Esophagus muscularis mucosa (tissue), 4 donors: ENCODE results near the gene ERN2. TPM values are rescaled to one million over a fixed set of nuclear protein-coding genes. Genes with fewer than 3 reads are reported as not detected.
A peak's percentile ranks its signal among the peaks of the same experiment; 100 is the strongest.
"Not testable (repeated sequence)": the region's sequence is repeated elsewhere in the genome, so short reads cannot be mapped to it uniquely, and the experiment has no call there.

Source experiments
- DNase-seq: peaks from one replicate; pipeline ENCODE4 v3.0.0-alpha.2; 2017; ENCODE audit errors: extremely low spot score
- H3K27ac ChIP-seq, 4 donors: fragments of 200-600 bp; sonication (generic); replicated peaks in 1 of 4; 1 replicate in 3 of 4; 2 replicates in 1 of 4; pipeline ENCODE4 v1.5.1; 2016 to 2019; ENCODE audit warnings: mild to moderate bottlenecking in 1 of 4
- H3K27me3 ChIP-seq, 4 donors: fragments of 200-600 bp; sonication (generic); one replicate each; pipeline versions ENCODE4 v1.5.1 to v1.6.0; 2016 to 2019
- H3K36me3 ChIP-seq, 4 donors: fragments of 200-600 bp; sonication (generic); one replicate each; pipeline ENCODE4 v1.5.1; 2016 to 2019
- H3K4me1 ChIP-seq, 4 donors: fragments of 200-600 bp; sonication (generic); one replicate each; pipeline ENCODE4 v1.5.1; 2016 to 2019
- H3K4me3 ChIP-seq, 4 donors: fragments of 200-600 bp; sonication (generic); 1 replicate in 2 of 4; 2 replicates in 2 of 4; pipeline ENCODE4 v1.5.1; 2016 to 2019; ENCODE audit warnings: mild to moderate bottlenecking in 4 of 4, moderate library complexity in 1 of 4
- H3K9me3 ChIP-seq, 4 donors: fragments of 200-600 bp; sonication (generic); 1 replicate in 3 of 4; 2 replicates in 1 of 4; pipeline ENCODE4 v1.5.1; 2016 to 2019
- CTCF ChIP-seq, 3 experiments: fragments of 200-600 bp in 2 of 3; fragments of 450-650 bp in 1 of 3; sonication (generic) in 2 of 3; IDR thresholded peaks; one replicate each; pipeline ENCODE4 v1.5.1; 2017 to 2019; ENCODE audit warnings: antibody characterized with exemption in 3 of 3, mild to moderate bottlenecking in 2 of 3, moderate library complexity in 1 of 3
- EP300 ChIP-seq: sonication (generic); formaldehyde crosslinking; IDR thresholded peaks from one replicate; pipeline ENCODE4 v1.6.1; 2017; ENCODE audit warnings: antibody characterized with exemption
- POLR2A ChIP-seq: fragments of 450-650 bp; IDR thresholded peaks from one replicate; pipeline ENCODE4 v1.6.1; 2017; ENCODE audit warnings: antibody characterized with exemption, moderate library complexity, mild to moderate bottlenecking, low read depth
- POLR2AphosphoS5 ChIP-seq, 2 donors: sonication (generic); formaldehyde crosslinking; IDR thresholded peaks; one replicate each; pipeline ENCODE4 v1.6.1; 2017; ENCODE audit warnings: antibody characterized with exemption in 2 of 2
- WGBS: methylation state at CpG from one replicate; pipeline ENCODE4 v1.1.5; 2018; 5-methylcytosine and 5-hydroxymethylcytosine counted together
- intact Hi-C: fragments of 100-400 bp; cut with DNase I; formaldehyde crosslinking; loops from one replicate; pipeline ENCODE4 v1.15.1; 2023
- total RNA-seq, 4 donors: library from RNA; depleted of rRNA; stranded (reverse); fragments of >200 nt; gene quantifications; one replicate each; pipeline versions ENCODE4 v1.1.0 to v1.2.1, GENCODE V29; 2016

ERN2 gene
- total RNA-seq, 4 donors from 2014 or later, result 0.11 TPM; not detected in 3

GRCh38 chr16:23754594-23755483 is 41.8 kb upstream of the ERN2 start, which contains the start of gene CHP2:
CHP2 (plus strand) TSS chr16:23755026; CDS start chr16:23755050, 24 bp downstream.
- no peak for TF ChIP-seq EP300
- no peak for TF ChIP-seq CTCF (IDR thresholded peaks at IDR 0.05)
- TF ChIP-seq POLR2AphosphoS5 (IDR thresholded peaks at IDR 0.05), result no peak
- TF ChIP-seq POLR2A, result no peak
- WGBS, result 1% methylated on average over 27 of the region's 80 CpGs
- intact Hi-C loops, result no loop called here
- H3K27ac ChIP-seq, result no peak within 1 kb of the TSS
- DNase-seq, result no peak
- no peaks in the 10 kb centered on the region for H3K9me3 ChIP-seq
- H3K27me3 ChIP-seq, result peaks cover 0 to 57% (median 23%) of the 10 kb centered on the region in 4 donors
- H3K4me1 ChIP-seq, result peaks cover 7 to 14% (median 11%) of the 10 kb centered on the region in 4 donors
- H3K4me3 ChIP-seq, result peak within 1 kb of the TSS; percentile 31 to 47 (median 34)
- no peaks in the 10 kb centered on the region for H3K36me3 ChIP-seq

DNA sequence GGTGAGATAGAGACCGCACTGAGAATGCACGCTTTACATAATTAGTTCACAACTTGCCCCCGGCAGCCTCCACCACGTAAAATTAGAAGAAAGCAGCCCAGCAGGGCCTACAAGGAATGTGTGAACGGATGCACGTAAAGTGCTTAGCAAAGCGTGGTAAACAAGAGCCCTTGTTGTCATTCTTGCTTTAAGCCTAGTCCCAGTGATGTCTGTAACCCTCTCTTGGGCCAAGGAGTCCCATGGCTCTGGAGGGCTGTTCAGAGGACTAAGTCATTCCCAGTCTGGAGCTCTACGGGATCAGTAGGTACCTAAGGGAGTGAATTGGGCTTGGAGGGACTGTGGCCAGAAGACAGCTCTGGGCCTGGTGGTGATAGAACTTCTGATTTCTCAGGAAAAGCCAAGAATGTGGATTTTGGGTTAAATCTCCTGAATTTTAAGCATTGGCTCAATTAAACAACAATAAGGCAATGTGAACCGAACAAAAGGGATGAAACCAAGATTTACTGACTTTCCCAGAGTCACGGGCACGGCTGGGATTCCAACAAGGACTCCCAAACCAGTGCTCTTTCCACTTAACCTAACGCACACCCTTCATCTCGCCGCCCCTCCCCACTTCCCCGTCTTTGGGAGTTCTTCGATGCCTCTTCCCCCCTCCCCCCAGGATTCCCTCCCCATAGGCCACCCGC is 41.0 kb upstream of the ERN2 start:
- Histone ChIP-seq H3K36me3 (no peaks in the 10 kb centered on the region), H3K27me3 (peaks cover 0 to 58% (median 23%) of the 10 kb centered on the region in 4 donors), H3K4me1 (peaks cover 7 to 14% (median 11%) of the 10 kb centered on the region in 4 donors), H3K27ac (no peak overlapping the region), H3K4me3 (peak overlapping the region; percentile 31 to 47 (median 34)), H3K9me3 (no peaks in the 10 kb centered on the region)
- TF ChIP-seq CTCF (IDR thresholded peaks at IDR 0.05), result no peak
- TF ChIP-seq POLR2AphosphoS5 (IDR thresholded peaks at IDR 0.05), result no peak
- TF ChIP-seq EP300, result no peak
- TF ChIP-seq POLR2A, result no peak
- intact Hi-C loops, result no loop called here
- 40% methylated on average over 17 of the region's 17 CpGs for WGBS
- no peak for DNase-seq

GRCh38 chr16:23751053-23751452 is 38.0 kb upstream of the ERN2 start:
- H3K36me3 ChIP-seq, H3K27ac ChIP-seq, H3K9me3 ChIP-seq, intact Hi-C loops, DNase-seq, H3K4me3 ChIP-seq: not testable (repeated sequence)
- Histone ChIP-seq H3K4me1 (peaks cover 7 to 14% (median 11%) of the 10 kb centered on the region in 4 donors), H3K27me3 (peaks cover 0 to 48% (median 22%) of the 10 kb centered on the region in 4 donors)
- 80% methylated on average over 1 of the region's 1 CpG for WGBS

- no peak for DNase-seq
- Histone ChIP-seq H3K4me1 (no peaks in the 10 kb centered on the region), H3K27ac (no peak overlapping the region), H3K9me3 (no peaks in the 10 kb centered on the region), H3K4me3 (no peak overlapping the region), H3K36me3 (no peaks in the 10 kb centered on the region), H3K27me3 (peaks cover 0 to 47% (median under 1%) of the 10 kb centered on the region in 4 donors)
- intact Hi-C loops, result no loop called here
- TF ChIP-seq POLR2A (no peak), CTCF (IDR thresholded peaks at IDR 0.05) (no peak), EP300 (no peak), POLR2AphosphoS5 (IDR thresholded peaks at IDR 0.05) (no peak)
- 67% methylated on average over 1 of the region's 1 CpG for WGBS
Measured at GRCh38 chr16:23748630-23749029, 35.6 kb upstream of the ERN2 start.

- H3K27ac ChIP-seq, result no peak overlapping the region
- no peaks in the 10 kb centered on the region for H3K9me3 ChIP-seq
- no peak for DNase-seq
- no peaks in the 10 kb centered on the region for H3K4me1 ChIP-seq
- intact Hi-C loops, result no loop called here
- peaks cover 0 to 46% (median 0%) of the 10 kb centered on the region in 4 donors for H3K27me3 ChIP-seq
- TF ChIP-seq CTCF (IDR thresholded peaks at IDR 0.05) (no peak), EP300 (no peak), POLR2A (no peak), POLR2AphosphoS5 (IDR thresholded peaks at IDR 0.05) (no peak)
- 74% methylated on average over 4 of the region's 4 CpGs for WGBS
- no peak overlapping the region for H3K4me3 ChIP-seq
- H3K36me3 ChIP-seq, result no peaks in the 10 kb centered on the region
Measured at GRCh38 chr16:23745263-23745662, 32.2 kb upstream of the ERN2 start.
